ENCODE measurements around the gene NDST1.

GRCh38 chr5:150574818-150575547 is 67.1 kb downstream of the NDST1 start:
- TF ChIP-seq EZH2 (IDR thresholded peaks at IDR 0.05; ENCODE audit: insufficient read depth, low read length) (no peak), CTCF (IDR thresholded peaks at IDR 0.05; ENCODE audit: insufficient read depth, low read depth, low read length) (no peak)

Data from astrocyte (in vitro differentiated cells and primary cell).